ENCODE results near the gene GNG11.

DNA sequence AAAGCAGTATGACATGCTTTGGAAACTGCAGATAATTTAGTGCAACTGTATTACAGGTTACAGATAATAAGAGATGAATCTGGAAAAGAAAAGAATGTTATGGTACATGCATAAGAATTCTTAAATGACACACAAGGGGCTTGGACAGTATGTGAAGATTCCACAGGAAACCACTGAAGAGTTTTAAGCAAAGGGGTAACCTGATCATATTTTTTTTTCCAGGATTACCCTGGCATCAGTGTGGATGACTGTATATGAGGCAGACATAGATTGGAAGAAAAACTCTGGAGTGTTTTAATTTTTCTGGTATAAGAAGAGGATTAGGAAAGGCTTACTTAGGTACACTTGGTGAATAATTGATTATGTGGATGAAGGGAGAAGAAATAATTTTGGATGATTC, 39.1 kb upstream of the GNG11 start:
- TF ChIP-seq, protein P1, sequence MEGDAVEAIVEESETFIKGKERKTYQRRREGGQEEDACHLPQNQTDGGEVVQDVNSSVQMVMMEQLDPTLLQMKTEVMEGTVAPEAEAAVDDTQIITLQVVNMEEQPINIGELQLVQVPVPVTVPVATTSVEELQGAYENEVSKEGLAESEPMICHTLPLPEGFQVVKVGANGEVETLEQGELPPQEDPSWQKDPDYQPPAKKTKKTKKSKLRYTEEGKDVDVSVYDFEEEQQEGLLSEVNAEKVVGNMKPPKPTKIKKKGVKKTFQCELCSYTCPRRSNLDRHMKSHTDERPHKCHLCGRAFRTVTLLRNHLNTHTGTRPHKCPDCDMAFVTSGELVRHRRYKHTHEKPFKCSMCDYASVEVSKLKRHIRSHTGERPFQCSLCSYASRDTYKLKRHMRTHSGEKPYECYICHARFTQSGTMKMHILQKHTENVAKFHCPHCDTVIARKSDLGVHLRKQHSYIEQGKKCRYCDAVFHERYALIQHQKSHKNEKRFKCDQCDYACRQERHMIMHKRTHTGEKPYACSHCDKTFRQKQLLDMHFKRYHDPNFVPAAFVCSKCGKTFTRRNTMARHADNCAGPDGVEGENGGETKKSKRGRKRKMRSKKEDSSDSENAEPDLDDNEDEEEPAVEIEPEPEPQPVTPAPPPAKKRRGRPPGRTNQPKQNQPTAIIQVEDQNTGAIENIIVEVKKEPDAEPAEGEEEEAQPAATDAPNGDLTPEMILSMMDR (IDR thresholded peaks at IDR 0.05): no peak
- no peak for TF ChIP-seq POLR2AphosphoS5 (IDR thresholded peaks at IDR 0.05; ENCODE audit: low read depth, low read length)
